Measurements from ENCODE around the gene ITPR1.

The ITPR1 gene

GRCh38 chr3:4864503-4864902 lies 371.4 kb downstream of the ITPR1 start:
- no peak for DNase-seq

GRCh38 chr3:4865714-4866113 lies 372.6 kb downstream of the ITPR1 start:
- no peak for DNase-seq

GRCh38 chr3:4866866-4867265 lies 373.7 kb downstream of the ITPR1 start:
- peak in 1 of 5 donors; percentile 54 for DNase-seq

- DNase-seq = no peak
Measured at GRCh38 chr3:4877173-4877787, 384.1 kb downstream of the ITPR1 start.

- no peak for DNase-seq
Measured at GRCh38 chr3:4880850-4881249, 387.7 kb downstream of the ITPR1 start.

GRCh38 chr3:4882548-4882947 lies 389.4 kb downstream of the ITPR1 start:
- DNase-seq = no peak

- DNase-seq = no peak
Measured at GRCh38 chr3:4883011-4883410, 389.9 kb downstream of the ITPR1 start.

- DNase-seq = no peak
Measured at GRCh38 chr3:4884888-4885287, 391.7 kb downstream of the ITPR1 start.

GRCh38 chr3:4885316-4885715 lies 392.2 kb downstream of the ITPR1 start:
- DNase-seq = no peak

- DNase-seq = no peak
Measured at GRCh38 chr3:4886448-4886847, 393.3 kb downstream of the ITPR1 start.

- DNase-seq = no peak
Measured at GRCh38 chr3:4887177-4887576, 394.0 kb downstream of the ITPR1 start.

- peak in 1 of 5 donors; percentile 79 for DNase-seq
Measured at GRCh38 chr3:4888913-4889846, 396.0 kb downstream of the ITPR1 start.

GRCh38 chr3:4889896-4890295 lies 396.7 kb downstream of the ITPR1 start:
- no peak for DNase-seq

- no peak for DNase-seq
Measured at GRCh38 chr3:4894891-4895530, 401.9 kb downstream of the ITPR1 start.

GRCh38 chr3:4895838-4896237 lies 402.7 kb downstream of the ITPR1 start:
- DNase-seq = no peak
